ENCODE measurements around the gene CFAP20DC.

CFAP20DC gene

GRCh38 chr3:58724336-58724735 lies 325.5 kb downstream of the CFAP20DC start:
- DNase-seq, result no peak
- no peak for TF ChIP-seq CTCF (IDR thresholded peaks at IDR 0.05)
- Mint-ChIP-seq H3K9me3 (no peaks in the 10 kb centered on the region), H3K36me3 (ENCODE audit: low read depth) (peaks cover 30% of the 10 kb centered on the region), H3K4me3 (no peak overlapping the region), H3K27me3 (ENCODE audit: low read depth, poor library complexity) (no peaks in the 10 kb centered on the region), H3K27ac (no peak overlapping the region), H3K4me1 (peaks cover 17% of the 10 kb centered on the region)

- peaks cover 17% of the 10 kb centered on the region for H3K4me1 Mint-ChIP-seq
- H3K27me3 Mint-ChIP-seq (ENCODE audit: low read depth, poor library complexity), result no peaks in the 10 kb centered on the region
- no peak overlapping the region for H3K27ac Mint-ChIP-seq
- H3K36me3 Mint-ChIP-seq (ENCODE audit: low read depth), result peaks cover 21% of the 10 kb centered on the region
- no peak for TF ChIP-seq CTCF (IDR thresholded peaks at IDR 0.05)
- no peaks in the 10 kb centered on the region for H3K9me3 Mint-ChIP-seq
- no peak overlapping the region for H3K4me3 Mint-ChIP-seq
- DNase-seq, result no peak
These were observed 326.7 kb downstream of the CFAP20DC start for GRCh38 chr3:58723173-58723572.

GRCh38 chr3:58722561-58722960 lies 327.3 kb downstream of the CFAP20DC start:
- H3K36me3 Mint-ChIP-seq (ENCODE audit: low read depth), result peaks cover 15% of the 10 kb centered on the region
- no peak for TF ChIP-seq CTCF (IDR thresholded peaks at IDR 0.05)

GRCh38 chr3:58720526-58720925 lies 329.3 kb downstream of the CFAP20DC start:
- H3K9me3 Mint-ChIP-seq, result no peaks in the 10 kb centered on the region
- no peak for DNase-seq
- H3K27ac Mint-ChIP-seq, result no peak overlapping the region
- peaks cover 17% of the 10 kb centered on the region for H3K4me1 Mint-ChIP-seq
- H3K27me3 Mint-ChIP-seq (ENCODE audit: low read depth, poor library complexity), result no peaks in the 10 kb centered on the region
- TF ChIP-seq CTCF (IDR thresholded peaks at IDR 0.05), result no peak
- peaks cover 5% of the 10 kb centered on the region for H3K36me3 Mint-ChIP-seq (ENCODE audit: low read depth)
- no peak overlapping the region for H3K4me3 Mint-ChIP-seq

More at GRCh38 chr3:58722561-58722960, 327.3 kb downstream of the CFAP20DC start:
- no peaks in the 10 kb centered on the region for H3K27me3 Mint-ChIP-seq (ENCODE audit: low read depth, poor library complexity)
- peaks cover 17% of the 10 kb centered on the region for H3K4me1 Mint-ChIP-seq
- no peaks in the 10 kb centered on the region for H3K9me3 Mint-ChIP-seq
- H3K27ac Mint-ChIP-seq, result no peak overlapping the region
- H3K4me3 Mint-ChIP-seq, result no peak overlapping the region
- DNase-seq, result no peak

- H3K9me3 Mint-ChIP-seq, result peaks cover 3% of the 10 kb centered on the region
- H3K4me1 Mint-ChIP-seq, result peaks cover 17% of the 10 kb centered on the region
- no peak overlapping the region for H3K27ac Mint-ChIP-seq
- no peak for DNase-seq
- TF ChIP-seq CTCF (IDR thresholded peaks at IDR 0.05), result no peak
- H3K27me3 Mint-ChIP-seq (ENCODE audit: low read depth, poor library complexity), result no peaks in the 10 kb centered on the region
- H3K4me3 Mint-ChIP-seq, result no peak overlapping the region
- H3K36me3 Mint-ChIP-seq (ENCODE audit: low read depth), result peaks cover 5% of the 10 kb centered on the region
These were observed 330.1 kb downstream of the CFAP20DC start for GRCh38 chr3:58719684-58720083.

- Mint-ChIP-seq H3K36me3 (ENCODE audit: low read depth) (peaks cover 5% of the 10 kb centered on the region), H3K4me3 (no peak overlapping the region), H3K27me3 (ENCODE audit: low read depth, poor library complexity) (no peaks in the 10 kb centered on the region), H3K4me1 (no peaks in the 10 kb centered on the region), H3K27ac (no peak overlapping the region), H3K9me3 (peaks cover 3% of the 10 kb centered on the region)
- TF ChIP-seq CTCF (IDR thresholded peaks at IDR 0.05), result no peak
- no peak for DNase-seq
These were observed 336.0 kb downstream of the CFAP20DC start for GRCh38 chr3:58713715-58714401.

All from nephron progenitor cell (in vitro differentiated cells).